LNCAP (cell line): Measurements from ENCODE around the gene MMP15.

Experiments
- TF ChIP-seq, protein P1 (sequence below): fragments of 450-650 bp; IDR thresholded peaks from 2 replicates; pipeline ENCODE4 v1.5.1; 2017; ENCODE audit warnings: mild to moderate bottlenecking

MMP15 gene

DNA sequence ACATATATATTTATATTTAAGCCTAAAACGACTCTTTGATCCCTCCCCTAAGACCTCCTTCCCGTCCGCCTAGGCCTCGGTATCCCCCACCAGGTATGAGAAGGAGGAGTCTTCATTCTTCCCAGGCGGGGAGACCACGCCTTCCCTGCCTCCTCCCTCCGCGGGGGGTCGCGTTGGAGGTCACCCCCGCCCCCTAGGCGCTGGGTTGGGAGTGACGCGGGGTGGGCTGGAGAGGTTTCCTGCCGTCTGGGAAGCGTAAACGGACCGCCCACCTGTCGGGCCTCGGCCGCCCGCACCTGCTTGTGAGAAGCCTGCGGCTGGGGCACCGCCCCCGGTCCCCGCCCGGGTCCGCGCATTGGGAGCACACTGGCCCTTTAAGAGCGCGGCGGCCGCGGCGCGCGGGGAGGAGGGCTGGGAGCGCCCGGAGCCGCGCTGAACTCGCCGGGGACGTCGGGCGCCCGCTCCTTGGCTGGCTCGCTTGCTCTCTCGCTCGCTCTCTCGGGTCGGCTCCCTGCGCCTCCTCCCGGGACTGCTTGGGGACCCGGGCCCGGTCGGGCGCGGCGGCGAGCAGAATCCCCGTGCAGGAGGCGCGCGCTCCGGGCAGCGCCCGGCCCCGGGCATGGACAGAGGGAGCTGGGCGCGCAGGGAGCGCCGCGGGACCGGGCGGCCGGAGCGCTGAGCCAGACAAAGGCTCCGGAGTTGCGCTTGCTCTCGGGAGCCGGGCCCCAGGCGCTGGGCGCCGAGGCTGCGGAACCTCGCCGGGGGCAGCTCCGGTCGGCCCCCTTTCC, at the start of gene MMP15:
TSS of gene MMP15 (plus strand) at position 404 of the 788 bp plus-strand sequence. CDS start 597 bp downstream, outside the sequence.
- TF ChIP-seq, protein P1, sequence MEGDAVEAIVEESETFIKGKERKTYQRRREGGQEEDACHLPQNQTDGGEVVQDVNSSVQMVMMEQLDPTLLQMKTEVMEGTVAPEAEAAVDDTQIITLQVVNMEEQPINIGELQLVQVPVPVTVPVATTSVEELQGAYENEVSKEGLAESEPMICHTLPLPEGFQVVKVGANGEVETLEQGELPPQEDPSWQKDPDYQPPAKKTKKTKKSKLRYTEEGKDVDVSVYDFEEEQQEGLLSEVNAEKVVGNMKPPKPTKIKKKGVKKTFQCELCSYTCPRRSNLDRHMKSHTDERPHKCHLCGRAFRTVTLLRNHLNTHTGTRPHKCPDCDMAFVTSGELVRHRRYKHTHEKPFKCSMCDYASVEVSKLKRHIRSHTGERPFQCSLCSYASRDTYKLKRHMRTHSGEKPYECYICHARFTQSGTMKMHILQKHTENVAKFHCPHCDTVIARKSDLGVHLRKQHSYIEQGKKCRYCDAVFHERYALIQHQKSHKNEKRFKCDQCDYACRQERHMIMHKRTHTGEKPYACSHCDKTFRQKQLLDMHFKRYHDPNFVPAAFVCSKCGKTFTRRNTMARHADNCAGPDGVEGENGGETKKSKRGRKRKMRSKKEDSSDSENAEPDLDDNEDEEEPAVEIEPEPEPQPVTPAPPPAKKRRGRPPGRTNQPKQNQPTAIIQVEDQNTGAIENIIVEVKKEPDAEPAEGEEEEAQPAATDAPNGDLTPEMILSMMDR: no peak

DNA sequence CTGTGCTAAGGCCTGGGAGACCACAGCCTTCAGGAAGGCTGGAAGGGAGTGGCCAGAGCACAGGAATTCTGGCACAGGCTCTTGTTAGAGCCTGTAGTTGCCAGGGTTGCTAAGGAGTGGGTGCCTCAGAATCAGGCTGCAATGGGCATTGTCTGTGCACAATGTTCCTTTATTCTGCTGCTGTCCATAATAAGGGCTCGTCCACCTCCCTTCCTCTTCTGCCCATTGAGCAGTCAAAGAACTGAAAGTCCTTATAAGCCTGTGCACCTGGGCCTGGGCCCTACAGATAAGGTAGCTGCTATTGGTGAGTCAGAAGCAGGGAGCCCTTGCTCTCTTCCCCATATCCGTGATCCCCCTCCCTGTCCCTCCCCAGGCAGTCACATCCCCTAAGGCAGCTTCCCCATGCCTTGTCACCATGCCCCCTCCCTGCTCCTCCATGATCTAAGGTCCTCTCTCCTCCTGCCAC, 49.2 kb upstream of the MMP15 start:
- TF ChIP-seq, protein P1: no peak

DNA sequence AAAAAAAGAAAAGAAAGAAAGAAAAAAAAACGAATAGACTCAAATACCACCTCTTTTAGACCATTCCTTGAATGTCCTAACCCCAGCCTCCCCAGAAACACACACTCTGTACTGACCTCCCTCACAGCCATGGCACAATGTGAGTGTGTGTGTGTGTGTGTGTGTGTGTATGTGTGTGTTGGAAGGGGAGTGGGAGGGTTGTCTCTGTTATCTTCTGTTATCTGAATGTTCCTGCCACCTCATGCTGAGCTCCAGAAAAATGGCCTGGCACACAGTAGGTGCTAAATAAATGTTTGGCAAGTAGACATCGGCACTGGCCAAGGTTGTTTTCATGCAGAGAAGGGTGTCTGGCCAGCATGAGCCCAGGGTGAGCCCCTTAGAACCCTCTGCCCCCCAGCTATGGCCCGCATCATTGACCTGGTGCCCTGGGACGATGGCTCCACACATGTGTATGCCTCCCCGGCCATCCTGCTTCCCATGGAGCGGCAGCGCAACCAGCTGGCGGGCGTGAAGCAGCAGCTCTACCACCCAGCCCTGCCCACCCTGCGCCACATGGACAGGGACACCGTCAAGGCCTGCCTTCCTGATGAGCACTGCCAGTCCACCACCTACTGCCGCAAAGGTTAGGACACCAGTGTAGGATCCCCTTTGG, 48.0 kb upstream of the MMP15 start:
- TF ChIP-seq, protein P1: no peak

DNA sequence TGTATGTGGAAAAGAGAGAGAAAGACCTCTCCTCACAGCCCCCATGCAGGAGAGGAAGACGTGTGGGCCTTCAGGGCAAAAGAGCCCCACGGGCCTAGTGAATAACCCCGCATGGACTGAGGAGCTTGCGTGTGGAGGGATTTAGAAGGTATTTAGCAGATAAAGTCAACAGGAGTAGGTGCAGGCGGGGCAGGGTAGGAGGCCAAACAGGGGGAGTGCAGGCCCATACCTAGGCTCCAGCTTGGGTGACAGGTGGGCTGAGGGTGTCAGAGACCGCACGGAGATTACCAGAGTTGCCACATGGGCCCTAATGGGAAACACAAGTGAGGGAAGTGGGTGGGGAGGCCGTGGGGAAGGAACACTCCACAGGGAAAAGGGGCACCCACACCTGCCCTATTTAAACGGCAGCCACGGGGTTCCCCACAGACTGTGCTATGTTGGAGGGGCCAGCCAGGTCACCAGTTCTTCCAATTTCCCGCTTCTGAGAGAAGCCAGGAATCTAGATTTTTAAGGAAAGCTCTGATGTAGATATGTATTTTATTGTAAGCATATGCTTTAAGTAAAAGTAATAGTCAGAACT, 46.5 kb upstream of the MMP15 start:
- TF ChIP-seq, protein P1: no peak

DNA sequence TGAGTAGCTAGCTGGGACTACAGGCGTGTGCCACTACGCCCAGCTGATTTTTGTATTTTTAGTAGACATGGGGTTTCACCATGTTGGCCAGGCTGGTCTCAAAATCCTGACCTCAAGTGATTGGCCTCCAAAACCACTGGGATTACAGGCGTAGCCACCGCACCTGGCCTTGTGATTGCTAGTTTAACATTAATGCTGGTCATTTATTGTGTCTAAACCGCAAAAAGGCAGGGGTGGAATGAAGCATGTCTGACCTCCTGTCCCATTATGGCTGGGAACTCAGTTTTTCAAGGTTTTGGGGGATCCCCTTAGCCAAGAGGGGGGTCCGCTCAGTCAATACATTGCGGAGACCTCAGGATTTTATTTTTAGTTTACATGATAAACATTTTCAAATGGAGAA, 43.9 kb upstream of the MMP15 start:
- TF ChIP-seq, protein P1: no peak

DNA sequence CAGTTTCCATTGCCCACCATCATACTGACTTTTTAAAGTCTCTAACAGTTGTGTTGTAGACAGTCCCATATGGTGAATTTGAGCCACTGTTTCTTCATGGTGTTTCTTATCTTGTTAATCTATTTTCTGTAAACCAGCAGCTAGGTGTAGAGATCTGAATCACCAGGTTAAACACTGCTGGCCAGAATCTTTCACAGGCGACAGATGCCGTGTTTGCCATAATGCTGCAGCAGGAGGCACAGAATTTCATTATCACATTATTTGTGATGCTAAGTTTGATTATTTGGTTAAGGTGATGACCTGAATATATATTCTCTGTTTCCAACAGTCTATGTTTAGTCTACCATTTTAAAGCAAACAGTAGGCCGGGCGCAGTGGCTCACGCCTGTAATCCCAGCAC, 43.2 kb upstream of the MMP15 start:
- TF ChIP-seq, protein P1: no peak

DNA sequence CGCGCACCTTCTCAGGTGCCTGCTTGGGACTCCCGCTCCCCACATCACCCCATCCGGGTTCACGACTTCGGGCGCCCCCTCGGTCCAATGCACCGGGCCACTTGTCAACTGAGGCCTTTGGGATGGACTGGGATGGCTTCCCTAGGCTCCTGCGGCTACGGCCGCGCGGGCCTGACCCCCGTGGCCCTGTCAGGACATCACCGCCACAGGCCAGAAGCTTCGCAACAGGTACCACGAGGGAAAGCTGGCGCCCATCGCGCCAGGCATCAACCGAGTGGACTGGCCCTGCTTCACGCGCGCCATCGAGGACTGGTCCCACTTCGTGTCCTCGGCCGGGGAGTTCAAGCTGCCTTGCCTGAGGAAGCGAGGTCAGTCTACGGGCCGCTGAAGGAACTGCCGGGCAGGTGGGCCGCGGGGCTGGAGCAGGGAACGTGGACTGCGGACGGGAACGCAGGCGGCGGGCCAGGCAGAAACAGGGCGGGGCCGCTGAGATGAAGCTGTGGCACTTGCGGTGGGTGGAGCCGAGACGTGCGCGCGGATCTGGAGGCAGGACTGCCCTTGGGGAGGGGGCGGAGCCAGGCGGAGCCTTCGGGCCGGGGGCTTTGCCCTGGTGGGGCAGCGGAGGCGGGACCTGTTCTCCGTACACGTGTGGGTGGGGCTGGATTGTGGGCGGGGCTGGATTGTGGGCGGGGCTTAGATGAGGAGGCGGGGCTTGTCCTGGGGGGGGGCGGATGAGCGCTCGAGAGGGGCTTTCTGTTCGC, 40.9 kb upstream of the MMP15 start:
- TF ChIP-seq, protein P1: no peak
